HCT116 (cell line): ENCODE results near the gene C19orf18. TPM values are rescaled to one million over a fixed set of nuclear protein-coding genes. Genes with fewer than 3 reads are reported as not detected.

Source experiments
- ATAC-seq: fragments of 200-7000 bp; cut with Tn5 transposase; 2 replicates; pipeline ENCODE4 v1.9.1; 2020; ENCODE audit warnings: mild to moderate bottlenecking, moderate library complexity
- BruUV-seq: library from RNA; stranded (reverse); fragments of 400-500 nt; replicated peaks from 2 replicates; lab custom pipeline; 2021; lab: Mats Ljungman, UMichigan
- CTCF ChIA-PET: fragments of 300-600 bp; sonication (Branson Sonifier 250); formaldehyde crosslinking; loops from one replicate; lab custom pipeline; 2021; ENCODE audit warnings: antibody characterized with exemption; lab: Charles Lee
- POLR2A ChIA-PET: fragments of 300-600, 350-600 bp; sonication (Branson Sonifier 250); formaldehyde crosslinking; loops from one replicate; lab custom pipeline; 2021; ENCODE audit warnings: antibody characterized with exemption; lab: Charles Lee
- RAD21 ChIA-PET, 2 experiments: fragments of 300-600 bp; sonication (Branson Sonifier 250); formaldehyde crosslinking; loops; one replicate each; lab custom pipeline; 2023; ENCODE audit warnings: low total read pairs in 2 of 2; ENCODE audit not compliant: uncharacterized antibody in 2 of 2, unreplicated experiment in 2 of 2, low non-redundant PET in 1 of 2; lab: Charles Lee
- DNase-seq: peaks from one replicate; pipeline ENCODE4 v3.0.0-alpha.2; 2010; ENCODE audit warnings: low read depth, low spot score
- H2AFZ ChIP-seq: fragments of 200-600 bp; shearing (Covaris generic), sonication (generic); 2 replicates; pipeline ENCODE4 v1.6.1; 2017; ENCODE audit warnings: low read depth, mixed run types, mixed read lengths, antibody characterized with exemption, low read length; ENCODE audit not compliant: poor library complexity, severe bottlenecking
- H3K27ac ChIP-seq: 2 replicates; pipeline ENCODE4 v1.5.1; 2012; ENCODE audit warnings: low read depth, low read length
- H3K27me3 ChIP-seq: fragments of 200-600 bp; sonication (generic); 2 replicates; pipeline ENCODE4 v1.6.1; 2016; ENCODE audit warnings: mixed run types, low read length, mixed read lengths; ENCODE audit not compliant: insufficient read depth
- H3K36me3 ChIP-seq, 2 experiments: fragments of 200-500 bp in 1 of 2; fragments of 200-600 bp in 1 of 2; sonication (Bioruptor generic) in 1 of 2; sonication (generic) in 1 of 2; 2 replicates each; pipeline versions ENCODE4 v1.5.1 to v1.6.1; 2014 to 2016; ENCODE audit warnings: low read length in 2 of 2, inconsistent platforms in 1 of 2, mixed read lengths in 1 of 2, mixed run types in 1 of 2; ENCODE audit not compliant: insufficient read depth in 2 of 2, control insufficient read depth in 1 of 2
- H3K4me1 ChIP-seq, 2 experiments: fragments of 200-600 bp in 1 of 2; sonication (generic) in 1 of 2; 2 replicates each; pipeline versions ENCODE4 v1.5.1 to v1.6.1; 2012 to 2017; ENCODE audit warnings: low read length in 2 of 2, inconsistent platforms in 1 of 2, mild to moderate bottlenecking in 1 of 2, mixed read lengths in 1 of 2, mixed run types in 1 of 2, moderate library complexity in 1 of 2; ENCODE audit not compliant: insufficient read depth in 2 of 2, control insufficient read depth in 1 of 2
- H3K4me2 ChIP-seq: fragments of 200-600 bp; sonication (generic); 2 replicates; pipeline ENCODE4 v1.6.1; 2017; ENCODE audit warnings: mixed run types, low read length, mixed read lengths
- H3K4me3 ChIP-seq, 2 experiments: fragments of 200-600 bp in 1 of 2; sonication (generic) in 1 of 2; replicated peaks in 1 of 2; 2 replicates each; pipeline ENCODE4 v1.5.1; 2011 to 2016; ENCODE audit warnings: low read length in 2 of 2, control low read depth in 1 of 2, low read depth in 1 of 2, mild to moderate bottlenecking in 1 of 2, mixed read lengths in 1 of 2, mixed run types in 1 of 2
- H3K79me2 ChIP-seq: fragments of 200-600 bp; sonication (generic); 2 replicates; pipeline ENCODE4 v1.6.1; 2017; ENCODE audit warnings: mild to moderate bottlenecking, mixed run types, low read length, moderate library complexity, mixed read lengths; ENCODE audit not compliant: insufficient read depth
- H3K9ac ChIP-seq: fragments of 200-600 bp; sonication (generic); 2 replicates; pipeline ENCODE4 v1.6.1; 2016; ENCODE audit warnings: low read length, mixed read lengths
- H3K9me2 ChIP-seq: fragments of 200-600 bp; sonication (generic), shearing (Covaris generic); 2 replicates; pipeline ENCODE4 v1.6.1; 2017; ENCODE audit warnings: mixed run types, mild to moderate bottlenecking, moderate library complexity; ENCODE audit not compliant: insufficient read depth
- H3K9me3 ChIP-seq, 2 experiments: fragments of 200-500 bp in 1 of 2; fragments of 200-600 bp in 1 of 2; sonication (Bioruptor generic) in 1 of 2; sonication (generic) in 1 of 2; 2 replicates each; pipeline ENCODE4 v1.6.1; 2014 to 2017; ENCODE audit warnings: low read length in 2 of 2, mixed read lengths in 2 of 2, inconsistent platforms in 1 of 2, low read depth in 1 of 2, mild to moderate bottlenecking in 1 of 2, mixed run types in 1 of 2, moderate library complexity in 1 of 2; ENCODE audit not compliant: control insufficient read depth in 1 of 2, insufficient read depth in 1 of 2
- H4K20me1 ChIP-seq: fragments of 200-600 bp; sonication (generic), shearing (Covaris generic); 2 replicates; pipeline ENCODE4 v1.6.1; 2017; ENCODE audit warnings: mixed run types, mild to moderate bottlenecking, moderate library complexity; ENCODE audit not compliant: insufficient read depth
- CBX3 ChIP-seq: IDR thresholded peaks from 2 replicates; pipeline ENCODE4 v1.6.1; 2012; ENCODE audit warnings: low read depth
- ELF1 ChIP-seq: IDR thresholded peaks from 2 replicates; pipeline ENCODE4 v1.6.1; 2012; ENCODE audit warnings: low read depth, borderline replicate concordance
- POLR2AphosphoS5 ChIP-seq: IDR thresholded peaks from 2 replicates; pipeline ENCODE4 v1.6.1; 2011; ENCODE audit warnings: mild to moderate bottlenecking, low read depth, low read length, moderate library complexity
- RAD21 ChIP-seq: IDR thresholded peaks from 2 replicates; pipeline ENCODE4 v1.6.1; 2012; ENCODE audit warnings: low read depth, mild to moderate bottlenecking
- REST ChIP-seq: IDR thresholded peaks from 2 replicates; pipeline ENCODE4 v1.6.1; 2012; ENCODE audit warnings: low read depth
- SIN3A ChIP-seq: IDR thresholded peaks from 2 replicates; pipeline ENCODE4 v1.6.1; 2012; ENCODE audit warnings: low read depth
- intact Hi-C: fragments of 100-400 bp; cut with micrococcal nuclease; formaldehyde crosslinking; loops from 2 replicates; pipeline ENCODE4 v1.10.0; 2022
- total RNA-seq: library from RNA; stranded (reverse); gene quantifications from one replicate; pipeline ENCODE4 v1.2.1, GENCODE V29; 2021; ENCODE audit not compliant: unreplicated experiment

Gene C19orf18
- total RNA-seq, 1 experiment from 2014 or later, result not detected

GRCh38 chr19:58001895-58002369, 27.6 kb upstream of the C19orf18 start:
- H3K27me3 ChIP-seq, result no peaks in the 10 kb centered on the region
- H3K4me1 ChIP-seq, result no peaks in the 10 kb centered on the region
- no peak for ATAC-seq
- H3K36me3 ChIP-seq, result no peaks in the 10 kb centered on the region
- no peak overlapping the region for H3K4me2 ChIP-seq
- H3K9me3 ChIP-seq, result peaks cover 0 to 14% of the 10 kb centered on the region in 2 experiments; a peak in 2 of 4 replicates
- H3K4me3 ChIP-seq, result no peak overlapping the region
- RAD21 ChIA-PET, result no interaction called here
- no peak for DNase-seq
- no peaks in the 10 kb centered on the region for H4K20me1 ChIP-seq
- CTCF ChIA-PET, result no interaction called here
- intact Hi-C loops, result no loop called here
- no peak overlapping the region for H3K9ac ChIP-seq
- H3K9me2 ChIP-seq, result no peaks in the 10 kb centered on the region
- POLR2A ChIA-PET, result no interaction called here
- H2AFZ ChIP-seq, result no peak overlapping the region
- TF ChIP-seq SIN3A (no peak), POLR2AphosphoS5 (no peak), RAD21 (no peak), REST (no peak), CBX3 (no peak)
- no peaks in the 10 kb centered on the region for H3K79me2 ChIP-seq
- BruUV-seq, result no TSS peak
- H3K27ac ChIP-seq, result no peak overlapping the region

GRCh38 chr19:58000677-58001076, 26.3 kb upstream of the C19orf18 start:
- no TSS peak for BruUV-seq
- Histone ChIP-seq H2AFZ (no peak overlapping the region), H3K9ac (no peak overlapping the region), H3K9me2 (no peaks in the 10 kb centered on the region), H3K79me2 (no peaks in the 10 kb centered on the region), H3K27ac (no peak overlapping the region), H3K4me1 (no peaks in the 10 kb centered on the region), H3K9me3 (peaks cover 0 to 17% of the 10 kb centered on the region in 2 experiments; a peak in 2 of 4 replicates), H3K4me2 (no peak overlapping the region), H3K27me3 (no peaks in the 10 kb centered on the region), H4K20me1 (no peaks in the 10 kb centered on the region), H3K4me3 (no peak overlapping the region), H3K36me3 (no peaks in the 10 kb centered on the region)
- no peak for TF ChIP-seq ELF1
- intact Hi-C loops, result no loop called here
- POLR2A ChIA-PET, result no interaction called here
- RAD21 ChIA-PET, result no interaction called here
- DNase-seq (no peak), ATAC-seq (no peak)
- CTCF ChIA-PET, result no interaction called here
